ENCODE data around the gene CCDC63.

DNA sequence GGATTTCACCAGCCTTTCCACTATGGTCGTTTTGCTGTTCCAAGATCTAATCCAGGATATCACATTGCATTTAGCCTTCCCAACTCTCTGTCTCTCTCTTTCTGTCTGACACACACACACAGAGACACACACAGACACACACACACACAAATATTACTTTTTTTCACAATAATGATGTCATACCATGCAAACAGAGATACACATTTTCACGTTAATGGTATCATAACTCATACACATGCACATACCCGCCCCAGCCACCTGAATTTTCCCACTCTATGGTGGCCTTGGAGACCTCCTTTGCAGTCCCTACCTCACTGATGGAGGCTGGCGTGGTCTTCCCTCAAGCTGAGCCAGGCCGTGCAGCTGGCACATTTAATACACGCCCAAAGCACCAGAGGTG, 80.8 kb downstream of the CCDC63 start:
- TF ChIP-seq, protein P1, sequence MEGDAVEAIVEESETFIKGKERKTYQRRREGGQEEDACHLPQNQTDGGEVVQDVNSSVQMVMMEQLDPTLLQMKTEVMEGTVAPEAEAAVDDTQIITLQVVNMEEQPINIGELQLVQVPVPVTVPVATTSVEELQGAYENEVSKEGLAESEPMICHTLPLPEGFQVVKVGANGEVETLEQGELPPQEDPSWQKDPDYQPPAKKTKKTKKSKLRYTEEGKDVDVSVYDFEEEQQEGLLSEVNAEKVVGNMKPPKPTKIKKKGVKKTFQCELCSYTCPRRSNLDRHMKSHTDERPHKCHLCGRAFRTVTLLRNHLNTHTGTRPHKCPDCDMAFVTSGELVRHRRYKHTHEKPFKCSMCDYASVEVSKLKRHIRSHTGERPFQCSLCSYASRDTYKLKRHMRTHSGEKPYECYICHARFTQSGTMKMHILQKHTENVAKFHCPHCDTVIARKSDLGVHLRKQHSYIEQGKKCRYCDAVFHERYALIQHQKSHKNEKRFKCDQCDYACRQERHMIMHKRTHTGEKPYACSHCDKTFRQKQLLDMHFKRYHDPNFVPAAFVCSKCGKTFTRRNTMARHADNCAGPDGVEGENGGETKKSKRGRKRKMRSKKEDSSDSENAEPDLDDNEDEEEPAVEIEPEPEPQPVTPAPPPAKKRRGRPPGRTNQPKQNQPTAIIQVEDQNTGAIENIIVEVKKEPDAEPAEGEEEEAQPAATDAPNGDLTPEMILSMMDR (IDR thresholded peaks at IDR 0.05): no peak
- TF ChIP-seq POLR2A (IDR thresholded peaks at IDR 0.05): no peak
